Endometrial microvascular endothelial cells (primary cell): Measurements from ENCODE around the gene HSP90AA1. TPM values are rescaled to one million over a fixed set of nuclear protein-coding genes. Genes with fewer than 3 reads are reported as not detected.

ENCODE experiments used
- in situ Hi-C: cut with HindIII; loops from 2 replicates; pipeline ENCODE4 v1.10.0; 2017; ENCODE audit warnings: low sequenced_read_pairs, low pct_unique_long_range_greater_than_20kb; ENCODE audit errors: inconsistent ontology term
- total RNA-seq: library from RNA; depleted of rRNA; stranded (reverse); fragments of >200 nt; gene quantifications from one replicate; pipeline ENCODE4 v1.2.3, GENCODE V29; 2015; ENCODE audit errors: inconsistent ontology term

Gene HSP90AA1
- total RNA-seq, 1 donor from 2014 or later: 1,533 TPM

DNA sequence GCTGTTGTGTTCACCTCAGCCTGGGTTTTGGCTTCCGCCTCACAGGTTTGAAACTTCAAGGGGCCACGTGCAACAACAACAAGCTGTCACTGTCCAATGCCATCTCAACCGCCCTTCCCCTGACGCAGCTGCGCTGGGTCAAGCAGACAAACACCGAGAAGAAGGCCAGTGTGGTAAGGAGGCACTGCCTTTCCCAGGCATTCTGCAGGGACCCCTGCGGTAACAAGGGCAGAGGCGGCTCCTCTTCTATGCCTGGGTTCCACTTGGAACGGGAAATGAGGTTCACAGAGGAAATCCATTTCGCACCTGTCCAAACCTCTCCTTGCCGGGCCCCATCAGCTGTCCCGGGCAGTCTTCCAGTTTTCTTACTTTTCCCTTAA is 36.8 kb downstream of the HSP90AA1 start:
- in situ Hi-C loops: no loop called here

DNA sequence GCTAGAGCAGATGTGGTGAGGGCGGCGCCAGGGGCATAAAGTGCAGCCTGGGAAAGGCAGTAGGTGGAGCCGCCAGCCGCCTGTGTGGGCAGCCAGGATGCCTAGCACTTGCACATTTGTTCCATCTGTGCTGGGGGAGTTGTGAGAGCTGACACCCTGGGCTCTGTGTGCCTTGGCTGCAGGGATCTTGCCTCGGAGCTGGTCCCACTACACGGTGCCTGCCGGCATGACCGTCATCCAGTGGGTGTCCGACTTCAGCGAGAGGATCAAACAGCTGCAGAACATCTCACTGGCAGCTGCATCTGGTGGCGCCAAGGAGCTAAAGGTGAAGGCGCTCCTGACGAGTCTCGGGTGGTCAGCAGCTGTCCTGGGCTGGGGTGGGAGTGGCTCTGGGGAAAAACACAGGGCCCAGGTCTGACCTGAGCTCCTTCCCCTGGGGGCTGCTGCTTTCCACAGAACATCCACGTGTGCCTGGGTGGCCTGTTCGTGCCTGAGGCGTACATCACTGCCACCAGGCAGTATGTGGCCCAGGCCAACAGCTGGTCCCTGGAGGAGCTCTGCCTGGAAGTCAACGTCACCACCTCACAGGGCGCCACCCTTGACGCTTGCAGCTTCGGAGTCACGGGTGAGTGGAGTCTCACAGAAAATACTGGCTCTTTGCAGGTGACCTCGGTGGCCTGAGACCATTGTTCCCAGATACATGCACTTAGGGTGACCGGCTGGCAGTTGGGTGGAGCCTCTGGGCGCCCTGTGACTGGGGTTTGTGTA is 37.4 kb downstream of the HSP90AA1 start:
- in situ Hi-C loops: no loop called here

DNA sequence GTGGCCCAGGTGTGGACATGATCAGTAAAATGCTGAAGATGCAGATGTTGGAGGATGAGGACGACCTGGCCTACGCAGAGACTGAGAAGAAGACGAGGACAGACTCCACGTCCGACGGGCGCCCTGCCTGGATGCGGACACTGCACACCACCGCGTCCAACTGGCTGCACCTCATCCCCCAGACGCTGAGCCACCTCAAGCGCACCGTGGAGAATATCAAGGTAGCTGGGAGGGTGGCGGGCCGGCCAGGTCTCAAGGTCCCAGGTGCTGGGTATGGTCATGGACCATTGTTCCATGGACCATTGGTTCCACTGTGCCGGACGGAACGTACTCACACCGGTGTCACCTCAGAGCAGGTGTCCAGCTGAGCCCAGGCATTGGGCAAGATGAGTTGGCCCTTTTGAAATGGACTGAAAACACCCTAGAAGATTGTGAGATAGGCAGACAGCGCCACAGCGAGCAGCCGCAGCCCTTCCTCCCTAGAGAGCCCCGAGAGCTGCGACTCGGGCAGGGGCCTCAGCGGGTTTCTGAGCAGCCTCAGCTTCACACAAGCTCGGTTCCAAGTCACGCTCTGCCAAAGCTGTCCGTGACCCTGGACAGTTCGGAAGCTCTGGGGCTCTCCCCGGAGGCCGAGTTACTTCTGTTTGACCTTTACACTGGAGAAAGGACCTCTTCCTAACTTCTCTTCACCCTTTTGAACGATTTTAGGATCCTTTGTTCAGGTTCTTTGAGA is 38.9 kb downstream of the HSP90AA1 start:
- in situ Hi-C loops: no loop called here

DNA sequence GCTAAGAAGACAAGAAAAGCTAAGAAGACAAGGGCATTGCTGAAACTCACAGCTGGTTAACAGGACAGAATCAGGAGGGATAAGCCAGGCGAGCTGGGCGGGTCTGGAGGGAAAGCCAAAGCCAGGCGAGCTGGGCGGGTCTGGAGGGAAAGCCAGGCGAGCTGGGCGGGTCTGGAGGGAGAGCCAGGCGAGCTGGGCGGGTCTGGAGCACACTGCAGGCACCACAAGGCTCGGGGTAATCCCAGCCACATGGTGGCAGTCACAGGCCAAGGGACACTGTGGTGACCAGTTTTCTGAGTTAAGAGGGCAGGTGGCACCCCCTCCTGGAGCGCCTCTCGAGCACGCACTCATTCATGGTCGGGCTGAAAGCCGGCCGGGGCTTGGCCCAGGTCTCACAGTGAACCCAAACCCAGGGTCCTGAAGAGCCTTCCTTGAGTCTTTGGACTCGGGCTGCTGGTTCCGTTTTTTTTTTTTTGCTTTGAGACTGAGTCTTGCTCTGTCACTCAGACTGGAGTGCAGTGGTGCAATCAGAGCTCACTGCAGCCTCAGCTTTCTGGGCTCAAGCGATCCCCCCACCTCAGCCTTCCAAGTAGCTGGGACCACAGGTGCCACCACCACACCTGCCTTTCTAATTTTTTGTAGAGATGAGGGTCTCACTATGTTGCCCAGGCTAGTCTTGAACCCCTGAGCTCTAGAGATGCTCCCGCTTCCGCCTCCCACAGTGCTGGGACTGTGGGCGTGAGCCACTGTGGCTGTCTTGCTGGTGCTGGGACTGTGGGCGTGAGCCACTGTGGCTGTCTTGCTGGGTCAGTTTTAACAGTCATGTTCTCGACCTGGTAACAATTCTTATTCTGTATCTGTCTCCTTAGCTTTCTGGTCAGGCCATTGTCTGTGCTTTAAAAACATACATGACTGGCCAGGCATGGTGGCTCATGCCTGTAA is 40.2 kb downstream of the HSP90AA1 start:
- in situ Hi-C loops: no loop called here

DNA sequence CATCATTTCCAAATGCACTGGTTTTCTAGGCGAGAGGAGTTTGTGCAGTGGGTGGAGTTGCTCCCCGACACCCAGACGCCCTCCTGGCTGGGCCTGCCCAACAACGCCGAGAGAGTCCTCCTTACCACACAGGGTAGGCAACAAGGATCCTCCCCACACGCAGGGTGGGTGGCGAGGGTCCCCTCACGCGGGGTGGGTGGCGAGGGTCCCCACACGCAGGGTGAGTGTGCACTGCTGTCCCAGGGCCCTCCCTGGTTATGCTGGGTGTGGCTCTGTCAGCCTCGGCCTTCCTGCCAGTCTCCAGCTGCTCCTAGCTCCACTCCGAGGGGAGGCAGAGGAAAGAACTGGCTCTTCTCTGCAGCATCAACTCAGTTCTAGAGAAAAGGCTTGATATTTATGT is 42.3 kb downstream of the HSP90AA1 start:
- in situ Hi-C loops: no loop called here

DNA sequence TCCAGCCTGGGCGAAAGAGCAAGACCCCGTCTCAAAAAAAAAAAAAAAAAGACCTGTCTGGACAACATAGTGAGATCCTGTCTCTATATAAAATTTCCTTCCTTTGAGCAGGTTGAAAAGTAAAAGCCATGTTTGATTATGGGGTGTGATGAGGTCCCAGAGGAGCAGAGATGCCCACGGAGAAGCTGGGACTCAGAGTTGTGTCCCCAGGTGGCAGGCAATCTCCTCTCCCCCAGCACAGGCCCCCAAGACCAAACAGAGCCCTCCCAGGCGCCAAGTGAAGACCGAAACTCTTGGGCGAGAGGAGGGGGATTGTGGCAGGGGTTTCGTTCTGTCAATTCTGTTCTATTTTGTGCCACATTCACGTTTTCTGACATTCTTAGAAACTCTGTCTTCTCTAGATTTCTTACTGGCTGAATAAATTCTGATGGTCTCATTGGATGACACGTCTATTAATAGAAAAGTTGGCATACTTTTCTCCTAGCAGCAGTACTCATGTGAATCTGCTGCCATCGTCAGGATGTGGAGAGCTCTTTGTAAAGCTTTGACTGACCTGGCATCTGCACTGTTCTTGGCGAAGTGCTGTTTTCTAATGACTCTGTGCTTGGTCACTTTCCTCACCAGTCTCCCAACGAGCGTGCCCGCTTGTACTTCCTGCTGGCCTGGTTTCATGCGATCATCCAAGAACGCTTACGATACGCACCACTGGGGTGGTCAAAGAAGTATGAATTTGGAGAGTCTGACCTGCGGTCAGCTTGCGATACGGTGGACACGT is 43.4 kb downstream of the HSP90AA1 start:
- in situ Hi-C loops: no loop called here

DNA sequence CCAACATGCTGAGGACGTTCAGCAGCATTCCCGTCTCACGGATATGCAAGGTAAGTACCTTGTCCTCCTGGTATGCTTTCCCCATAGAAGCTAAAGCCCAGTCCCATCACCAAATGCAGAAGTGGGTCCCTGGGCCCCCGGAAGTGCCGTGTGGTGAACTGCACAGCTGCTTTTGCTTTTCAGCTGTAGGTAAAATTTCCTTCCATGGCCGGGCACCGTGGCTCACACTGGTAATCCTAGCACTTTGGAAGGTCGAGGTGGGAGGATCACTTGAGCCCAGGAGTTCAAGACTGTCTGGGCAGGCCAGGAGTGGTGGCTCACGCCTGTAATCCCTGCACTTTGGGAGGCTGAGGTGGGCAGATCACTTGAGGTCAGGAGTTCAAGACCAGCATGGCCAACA is 44.1 kb downstream of the HSP90AA1 start:
- in situ Hi-C loops: no loop called here

DNA sequence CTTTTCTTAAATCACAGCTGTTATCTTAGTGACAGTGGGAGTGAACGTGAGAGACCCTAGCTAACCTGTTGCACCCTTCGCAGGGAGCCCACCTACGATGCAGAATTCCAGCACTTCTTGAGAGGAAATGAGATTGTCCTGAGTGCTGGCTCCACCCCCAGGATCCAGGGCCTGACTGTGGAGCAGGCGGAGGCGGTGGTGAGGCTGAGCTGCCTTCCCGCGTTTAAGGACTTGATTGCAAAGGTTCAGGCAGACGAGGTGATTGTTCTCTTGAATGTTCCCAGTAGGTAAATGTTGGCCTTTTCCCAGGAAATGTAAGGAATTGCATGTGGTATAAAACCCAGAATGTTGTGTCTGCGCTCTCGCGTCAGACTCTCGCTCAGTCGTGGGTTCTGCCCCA is 46.7 kb downstream of the HSP90AA1 start:
- in situ Hi-C loops: no loop called here

DNA sequence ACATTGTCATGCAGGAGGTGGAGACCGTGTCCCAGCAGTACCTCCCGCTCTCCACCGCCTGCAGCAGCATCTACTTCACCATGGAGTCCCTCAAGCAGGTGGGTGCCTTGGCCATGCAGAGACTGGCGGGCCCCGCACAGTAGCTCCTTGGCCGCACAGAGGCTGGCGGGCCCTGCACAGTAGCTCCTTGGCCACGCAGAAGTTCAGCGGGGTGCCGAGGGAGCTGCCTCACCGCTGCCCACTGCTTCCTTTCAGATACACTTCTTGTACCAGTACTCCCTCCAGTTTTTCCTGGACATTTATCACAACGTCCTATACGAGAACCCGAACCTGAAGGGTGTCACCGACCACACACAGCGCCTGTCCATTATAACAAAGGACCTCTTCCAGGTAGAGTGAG is 47.7 kb downstream of the HSP90AA1 start:
- in situ Hi-C loops: no loop called here

DNA sequence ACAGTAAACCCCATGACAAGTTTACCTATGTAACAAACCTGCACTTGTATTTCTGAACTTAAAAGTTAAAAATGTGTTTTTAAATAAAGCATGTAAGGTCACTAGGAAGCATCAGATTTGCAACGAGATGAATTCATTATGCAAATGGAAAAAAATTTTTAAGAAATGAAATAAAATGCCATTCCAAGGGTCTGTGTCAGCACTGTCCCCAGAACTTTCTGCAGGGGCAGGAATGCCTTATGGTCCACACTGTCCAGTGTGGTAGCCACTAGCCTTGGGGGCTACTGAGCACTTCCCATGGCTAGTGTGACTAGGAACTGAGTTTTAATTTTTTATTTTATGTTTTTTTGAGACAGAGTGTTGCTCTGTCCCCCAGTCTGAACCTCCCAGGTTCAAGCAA is 49.2 kb downstream of the HSP90AA1 start:
- in situ Hi-C loops: no loop called here

DNA sequence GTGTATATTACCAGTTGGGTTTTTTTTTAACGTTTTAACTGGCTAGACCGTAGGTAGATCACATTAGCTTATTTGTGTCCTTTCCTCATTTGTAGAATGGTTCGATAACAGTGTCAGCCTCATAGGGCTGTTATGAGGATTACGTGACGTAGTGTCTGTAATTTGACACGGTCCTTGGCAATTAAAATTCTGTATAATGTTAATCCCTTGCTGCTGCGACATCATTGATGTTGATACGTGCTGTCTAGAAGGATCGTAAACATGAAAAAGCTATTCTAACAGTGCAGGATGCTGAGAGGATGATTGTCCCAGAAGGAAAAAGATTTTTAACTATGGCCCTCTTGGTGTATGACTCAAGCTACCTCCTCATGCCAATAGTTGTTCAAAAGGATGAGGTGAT is 50.9 kb downstream of the HSP90AA1 start:
- in situ Hi-C loops: no loop called here

DNA sequence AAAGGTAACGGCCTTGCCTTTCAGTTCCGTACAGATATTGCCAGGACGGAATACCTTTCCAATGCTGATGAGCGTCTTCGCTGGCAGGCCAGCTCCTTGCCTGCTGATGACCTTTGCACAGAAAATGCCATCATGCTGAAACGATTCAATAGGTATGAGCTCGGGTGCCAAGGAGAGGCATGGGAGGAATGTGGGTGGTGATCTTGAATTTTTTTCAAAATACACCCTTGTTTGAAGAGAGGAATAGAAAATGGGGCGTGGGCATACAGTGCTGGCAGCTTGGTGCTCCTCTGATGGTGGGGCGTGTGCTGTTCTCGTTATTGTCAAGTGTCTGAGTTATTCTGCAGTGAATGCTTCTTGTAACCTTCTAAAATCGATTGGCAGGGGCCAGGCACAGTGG is 52.5 kb downstream of the HSP90AA1 start:
- in situ Hi-C loops: no loop called here

DNA sequence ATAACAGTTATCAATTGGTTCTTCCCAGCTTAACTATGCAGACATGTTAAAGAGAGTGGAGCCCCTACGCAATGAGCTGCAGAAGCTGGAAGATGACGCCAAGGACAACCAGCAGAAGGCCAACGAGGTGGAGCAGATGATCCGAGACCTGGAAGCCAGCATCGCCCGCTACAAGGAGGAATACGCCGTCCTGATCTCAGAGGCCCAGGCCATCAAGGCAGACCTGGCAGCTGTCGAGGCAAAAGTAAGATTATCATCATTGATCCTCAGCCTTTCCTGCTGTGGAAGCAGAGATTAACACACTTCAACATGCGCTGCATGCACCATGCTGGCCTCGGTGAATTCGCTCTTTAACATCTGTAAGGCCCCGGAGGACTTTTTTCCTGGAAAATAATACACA is 53.6 kb downstream of the HSP90AA1 start:
- in situ Hi-C loops: no loop called here

Other genes with a start within 250 kb of the HSP90AA1 start
- 435 TPM for gene DYNC1H1, start 122.5 kb downstream of the HSP90AA1 start, total RNA-seq
- 13.9 TPM for gene WDR20, start 52.9 kb upstream of the HSP90AA1 start, total RNA-seq
- 7.5 TPM for gene MOK, start 218.1 kb upstream of the HSP90AA1 start, total RNA-seq
- 6.1 TPM for gene ZNF839, start 232.7 kb upstream of the HSP90AA1 start, total RNA-seq